ENCODE measurements around the gene PLEKHA5. TPM values are rescaled to one million over a fixed set of nuclear protein-coding genes. Genes with fewer than 3 reads are reported as not detected.

Gene PLEKHA5
- polyA plus RNA-seq, 3 donors = 0.35 to 0.79 (median 0.41) TPM

DNA sequence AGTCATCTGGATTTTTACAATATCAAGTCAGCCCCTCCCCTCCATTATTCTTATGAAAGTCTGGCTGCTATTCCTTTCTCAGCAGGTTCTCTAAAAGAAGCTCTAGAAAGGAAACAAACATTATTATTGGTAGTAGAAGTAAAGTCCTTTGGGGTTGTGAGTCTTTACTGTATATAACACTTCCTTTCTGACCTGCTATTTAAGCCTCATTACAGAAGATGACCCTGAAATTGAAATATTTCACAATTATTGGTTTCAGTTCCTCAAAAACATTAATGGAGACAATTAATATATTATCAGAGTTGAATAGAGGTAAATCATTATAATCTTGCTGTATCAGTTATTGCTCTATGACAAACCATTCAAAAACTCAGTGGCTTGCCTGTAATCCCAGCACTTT is 19.3 kb downstream of the PLEKHA5 start:
- Histone ChIP-seq H3K27me3 (ENCODE audit: control insufficient read depth in 2 of 2, insufficient read depth in 2 of 2, low read length in 2 of 2) (no peaks in the 10 kb centered on the region), H3K4me3 (replicated peaks in 1 of 3; ENCODE audit: low read depth in 2 of 3, low read length in 3 of 3) (no peak overlapping the region), H2AFZ (ENCODE audit: insufficient read depth, low read depth, low read length, poor library complexity, severe bottlenecking) (no peak overlapping the region), H3K27ac (ENCODE audit: low read depth in 1 of 2, low read length in 2 of 2) (peak overlapping the region in 1 of 2 donors; percentile 54), H3K9me3 (replicated peaks in 1 of 2; ENCODE audit: control insufficient read depth in 1 of 2, insufficient read depth in 1 of 2, low read length in 2 of 2) (no peaks in the 10 kb centered on the region), H3K9ac (ENCODE audit: insufficient read depth, low read length, poor library complexity, severe bottlenecking) (peak overlapping the region; percentile 9), H3K36me3 (replicated peaks in 1 of 2; ENCODE audit: control insufficient read depth in 1 of 2, insufficient read depth in 2 of 2, low read length in 2 of 2) (no peaks in the 10 kb centered on the region), H3K4me1 (ENCODE audit: control insufficient read depth in 1 of 2, insufficient read depth in 2 of 2, low read length in 2 of 2) (peaks cover 6 to 11% of the 10 kb centered on the region in 2 donors), H3K79me2 (ENCODE audit: insufficient read depth, low read length) (no peaks in the 10 kb centered on the region), H4K20me1 (ENCODE audit: insufficient read depth, low read length) (no peaks in the 10 kb centered on the region), H3K4me2 (replicated peaks; ENCODE audit: extremely low read depth, low read length, poor library complexity, severe bottlenecking) (no peak overlapping the region)
- peak; percentile 2 to 34 (median 19) for DNase-seq
- Mint-ChIP-seq H3K27ac (peak overlapping the region in 4 of 7 donors; percentile 39 to 84 (median 52)), H3K4me3 (no peak overlapping the region), H3K36me3 (no peaks in the 10 kb centered on the region), H3K9me3 (peaks cover 0 to 2% (median 0%) of the 10 kb centered on the region in 7 donors), H3K27me3 (ENCODE audit: low read depth in 3 of 3) (peaks cover 0 to 2% (median 0%) of the 10 kb centered on the region in 3 donors), H3K4me1 (peaks cover 12% of the 10 kb centered on the region)
- TF ChIP-seq, protein P1, sequence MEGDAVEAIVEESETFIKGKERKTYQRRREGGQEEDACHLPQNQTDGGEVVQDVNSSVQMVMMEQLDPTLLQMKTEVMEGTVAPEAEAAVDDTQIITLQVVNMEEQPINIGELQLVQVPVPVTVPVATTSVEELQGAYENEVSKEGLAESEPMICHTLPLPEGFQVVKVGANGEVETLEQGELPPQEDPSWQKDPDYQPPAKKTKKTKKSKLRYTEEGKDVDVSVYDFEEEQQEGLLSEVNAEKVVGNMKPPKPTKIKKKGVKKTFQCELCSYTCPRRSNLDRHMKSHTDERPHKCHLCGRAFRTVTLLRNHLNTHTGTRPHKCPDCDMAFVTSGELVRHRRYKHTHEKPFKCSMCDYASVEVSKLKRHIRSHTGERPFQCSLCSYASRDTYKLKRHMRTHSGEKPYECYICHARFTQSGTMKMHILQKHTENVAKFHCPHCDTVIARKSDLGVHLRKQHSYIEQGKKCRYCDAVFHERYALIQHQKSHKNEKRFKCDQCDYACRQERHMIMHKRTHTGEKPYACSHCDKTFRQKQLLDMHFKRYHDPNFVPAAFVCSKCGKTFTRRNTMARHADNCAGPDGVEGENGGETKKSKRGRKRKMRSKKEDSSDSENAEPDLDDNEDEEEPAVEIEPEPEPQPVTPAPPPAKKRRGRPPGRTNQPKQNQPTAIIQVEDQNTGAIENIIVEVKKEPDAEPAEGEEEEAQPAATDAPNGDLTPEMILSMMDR (IDR thresholded peaks at IDR 0.05) = no peak
- intact Hi-C loops (cut with micrococcal nuclease) = no loop called here

DNA sequence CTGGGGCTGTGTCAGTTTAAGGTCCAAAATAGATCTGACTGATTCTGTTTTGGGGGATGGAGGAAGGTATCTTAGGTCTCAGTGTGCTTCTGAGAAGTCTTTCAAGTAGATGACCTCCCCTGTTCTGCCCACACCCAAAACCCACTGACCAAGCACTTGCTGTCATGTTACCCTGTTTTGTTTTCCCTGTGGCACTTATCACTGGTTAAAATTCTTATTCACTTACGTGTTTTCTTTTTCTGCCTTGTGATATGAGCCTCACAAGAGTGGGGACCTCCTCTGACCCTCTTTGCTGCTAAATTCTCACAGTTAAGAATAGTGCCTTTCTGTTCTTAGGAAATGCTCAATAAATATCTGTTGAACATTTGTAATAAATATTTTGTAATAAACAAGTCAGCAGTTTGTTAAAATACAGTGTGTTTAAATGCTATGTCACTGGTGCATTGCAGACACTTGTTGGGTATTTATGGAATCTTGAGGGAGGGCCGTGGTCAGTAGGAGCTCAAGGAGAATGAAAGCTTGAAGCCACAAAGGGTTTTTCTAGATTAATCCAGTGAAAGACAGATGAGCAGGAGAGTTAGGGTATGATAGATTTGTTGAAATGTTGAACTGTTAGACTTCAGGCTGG is 20.9 kb downstream of the PLEKHA5 start:
- Histone ChIP-seq H3K4me1 (ENCODE audit: control insufficient read depth in 1 of 2, insufficient read depth in 2 of 2, low read length in 2 of 2) (peaks cover 6 to 11% of the 10 kb centered on the region in 2 donors), H3K79me2 (ENCODE audit: insufficient read depth, low read length) (no peaks in the 10 kb centered on the region), H3K9ac (ENCODE audit: insufficient read depth, low read length, poor library complexity, severe bottlenecking) (no peak overlapping the region), H3K4me2 (replicated peaks; ENCODE audit: extremely low read depth, low read length, poor library complexity, severe bottlenecking) (no peak overlapping the region), H3K9me3 (replicated peaks in 1 of 2; ENCODE audit: control insufficient read depth in 1 of 2, insufficient read depth in 1 of 2, low read length in 2 of 2) (no peaks in the 10 kb centered on the region), H3K27me3 (ENCODE audit: control insufficient read depth in 2 of 2, insufficient read depth in 2 of 2, low read length in 2 of 2) (no peaks in the 10 kb centered on the region), H3K36me3 (replicated peaks in 1 of 2; ENCODE audit: control insufficient read depth in 1 of 2, insufficient read depth in 2 of 2, low read length in 2 of 2) (no peaks in the 10 kb centered on the region), H3K27ac (ENCODE audit: low read depth in 1 of 2, low read length in 2 of 2) (no peak overlapping the region), H3K4me3 (replicated peaks in 1 of 3; ENCODE audit: low read depth in 2 of 3, low read length in 3 of 3) (no peak overlapping the region), H4K20me1 (ENCODE audit: insufficient read depth, low read length) (no peaks in the 10 kb centered on the region), H2AFZ (ENCODE audit: insufficient read depth, low read depth, low read length, poor library complexity, severe bottlenecking) (no peak overlapping the region)
- H3K27ac Mint-ChIP-seq = no peak overlapping the region
- H3K4me3 Mint-ChIP-seq = no peak overlapping the region
- intact Hi-C loops (cut with micrococcal nuclease) = no loop called here
- no peaks in the 10 kb centered on the region for H3K36me3 Mint-ChIP-seq
- TF ChIP-seq, protein P1 (IDR thresholded peaks at IDR 0.05) = no peak
- H3K9me3 Mint-ChIP-seq = peaks cover 0 to 2% (median 0%) of the 10 kb centered on the region in 7 donors
- peaks cover 0 to 2% (median 0%) of the 10 kb centered on the region in 3 donors for H3K27me3 Mint-ChIP-seq (ENCODE audit: low read depth in 3 of 3)
- peaks cover 12% of the 10 kb centered on the region for H3K4me1 Mint-ChIP-seq
- no peak for DNase-seq
- 80% methylated on average over 2 of the region's 2 CpGs for WGBS (ENCODE audit: insufficient coverage)
